DND-41 (cell line): ENCODE results near the gene ANKLE2.
A peak's percentile ranks its signal among the peaks of the same experiment; 100 is the strongest.

Experiments
- ATAC-seq: fragments of 200-7000 bp; cut with Tn5 transposase; 3 replicates; pipeline ENCODE4 v1.9.1; 2021; ENCODE audit warnings: low read depth; ENCODE audit not compliant: insufficient read depth
- DNase-seq: peaks from one replicate; pipeline ENCODE4 v3.0.0-alpha.2; 2020
- H2AFZ ChIP-seq: 2 replicates; pipeline ENCODE4 v1.6.0; 2012; ENCODE audit warnings: low read depth, low read length
- H3K27ac ChIP-seq: 2 replicates; pipeline ENCODE4 v1.5.1; 2012; ENCODE audit warnings: low read length, inconsistent platforms
- H3K27me3 ChIP-seq: fragments of 200-600 bp; sonication (generic); 2 replicates; pipeline ENCODE4 v1.6.0; 2012; ENCODE audit warnings: low read length, mild to moderate bottlenecking, inconsistent platforms; ENCODE audit not compliant: insufficient read depth, poor library complexity
- H3K36me3 ChIP-seq: 2 replicates; pipeline ENCODE4 v1.5.1; 2012; ENCODE audit warnings: low read length, inconsistent platforms; ENCODE audit not compliant: insufficient read depth
- H3K4me1 ChIP-seq: 2 replicates; pipeline ENCODE4 v1.5.1; 2012; ENCODE audit warnings: mild to moderate bottlenecking, low read length; ENCODE audit not compliant: insufficient read depth
- H3K4me2 ChIP-seq: 2 replicates; pipeline ENCODE4 v1.6.0; 2012; ENCODE audit warnings: mild to moderate bottlenecking, moderate library complexity, low read length, inconsistent platforms; ENCODE audit not compliant: insufficient read depth
- H3K4me3 ChIP-seq, 2 experiments: fragments of 200-600 bp in 1 of 2; shearing (Covaris generic) in 1 of 2; 2 replicates each; pipeline ENCODE4 v1.5.1; 2012 to 2016; ENCODE audit warnings: inconsistent platforms in 2 of 2, low read length in 2 of 2, mild to moderate bottlenecking in 2 of 2, low read depth in 1 of 2, moderate library complexity in 1 of 2
- H3K79me2 ChIP-seq: 2 replicates; pipeline ENCODE4 v1.6.0; 2012; ENCODE audit warnings: low read length, inconsistent platforms; ENCODE audit not compliant: insufficient read depth
- H3K9ac ChIP-seq: 2 replicates; pipeline ENCODE4 v1.6.0; 2012; ENCODE audit warnings: low read depth, mild to moderate bottlenecking, inconsistent platforms, low read length, moderate library complexity
- H3K9me3 ChIP-seq: 2 replicates; pipeline ENCODE4 v1.5.1; 2012; ENCODE audit warnings: low read length, moderate library complexity, mild to moderate bottlenecking, inconsistent platforms; ENCODE audit not compliant: insufficient read depth, severe bottlenecking
- H4K20me1 ChIP-seq: 2 replicates; pipeline ENCODE4 v1.6.0; 2012; ENCODE audit warnings: low read length; ENCODE audit not compliant: insufficient read depth
- CTCF ChIP-seq: IDR thresholded peaks from 2 replicates; pipeline ENCODE4 v1.5.1; 2012; ENCODE audit warnings: borderline replicate concordance, low read length, moderate library complexity, mild to moderate bottlenecking; ENCODE audit not compliant: poor library complexity, severe bottlenecking; ENCODE audit errors: extremely low read depth
- EZH2 ChIP-seq: IDR thresholded peaks from 3 replicates; pipeline ENCODE4 v1.6.1; 2012; ENCODE audit warnings: borderline replicate concordance, low read depth, mild to moderate bottlenecking, moderate library complexity, low read length, inconsistent platforms; ENCODE audit not compliant: severe bottlenecking

Gene ANKLE2

GRCh38 chr12:132716356-132716755, 45.3 kb downstream of the ANKLE2 start:
- H3K4me2 ChIP-seq = no peak overlapping the region
- H3K79me2 ChIP-seq = peaks cover 58% of the 10 kb centered on the region
- peaks cover 23% of the 10 kb centered on the region for H3K4me1 ChIP-seq
- peaks cover 73% of the 10 kb centered on the region for H3K36me3 ChIP-seq
- no peaks in the 10 kb centered on the region for H3K27me3 ChIP-seq
- TF ChIP-seq CTCF (no peak), EZH2 (no peak)
- H3K9me3 ChIP-seq = no peaks in the 10 kb centered on the region
- no peak for DNase-seq
- H2AFZ ChIP-seq = no peak overlapping the region
- no peak overlapping the region for H3K4me3 ChIP-seq
- H3K9ac ChIP-seq = no peak overlapping the region
- no peak for ATAC-seq
- no peak overlapping the region for H3K27ac ChIP-seq
- H4K20me1 ChIP-seq = peaks cover 70% of the 10 kb centered on the region

- Histone ChIP-seq H3K4me3 (no peak overlapping the region), H3K9me3 (no peaks in the 10 kb centered on the region), H3K4me1 (peaks cover 23% of the 10 kb centered on the region), H3K79me2 (peaks cover 58% of the 10 kb centered on the region), H2AFZ (no peak overlapping the region), H3K36me3 (peaks cover 68% of the 10 kb centered on the region), H3K27me3 (no peaks in the 10 kb centered on the region), H4K20me1 (peaks cover 66% of the 10 kb centered on the region), H3K4me2 (no peak overlapping the region), H3K27ac (no peak overlapping the region), H3K9ac (no peak overlapping the region)
- no peak for ATAC-seq
- DNase-seq = no peak
- no peak for TF ChIP-seq EZH2
- TF ChIP-seq CTCF = no peak
These were observed 45.8 kb downstream of the ANKLE2 start for GRCh38 chr12:132715874-132716273.

- peaks cover 46% of the 10 kb centered on the region for H3K36me3 ChIP-seq
- H3K27ac ChIP-seq = no peak overlapping the region
- no peaks in the 10 kb centered on the region for H3K9me3 ChIP-seq
- peak overlapping the region; percentile 95; the same call in 1 of the 2 replicates for H3K4me2 ChIP-seq
- H3K27me3 ChIP-seq = no peaks in the 10 kb centered on the region
- peaks cover 44% of the 10 kb centered on the region for H4K20me1 ChIP-seq
- DNase-seq (no peak), ATAC-seq (no peak)
- H3K79me2 ChIP-seq = peaks cover 67% of the 10 kb centered on the region
- H3K9ac ChIP-seq = 0 out of 2 replicates have a peak overlapping the region, but pooled peaks have one; percentile 3
- H2AFZ ChIP-seq = no peak overlapping the region
- TF ChIP-seq EZH2 = no peak
- TF ChIP-seq CTCF = no peak
- peaks cover 32% of the 10 kb centered on the region for H3K4me1 ChIP-seq
- no peak overlapping the region; a peak in 1 of 4 replicates for H3K4me3 ChIP-seq
These were observed 48.5 kb downstream of the ANKLE2 start for GRCh38 chr12:132713123-132713522.
